ENCODE data around the gene HOXD13.

Gene HOXD13

GRCh38 chr2:176112375-176113302 is 20.1 kb downstream of the HOXD13 start:
- DNase-seq (ENCODE audit: low read depth): no peak
- TF ChIP-seq CTCF (IDR thresholded peaks at IDR 0.05; ENCODE audit: control insufficient read depth, insufficient read depth, low read depth, low read length, missing control alignments): no peak
- no peak overlapping the region for H3K4me3 ChIP-seq (ENCODE audit: control insufficient read depth, low read depth, low read length)

- no peak for DNase-seq (ENCODE audit: low read depth)
- H3K4me3 ChIP-seq (ENCODE audit: control insufficient read depth, low read depth, low read length): no peak overlapping the region
- no peak for TF ChIP-seq CTCF (IDR thresholded peaks at IDR 0.05; ENCODE audit: control insufficient read depth, insufficient read depth, low read depth, low read length, missing control alignments)
Observed at GRCh38 chr2:176114120-176114929, 21.8 kb downstream of the HOXD13 start.

- no peak for TF ChIP-seq CTCF (IDR thresholded peaks at IDR 0.05; ENCODE audit: control insufficient read depth, insufficient read depth, low read depth, low read length, missing control alignments)
- no peak for DNase-seq (ENCODE audit: low read depth)
- H3K4me3 ChIP-seq (ENCODE audit: control insufficient read depth, low read depth, low read length): no peak overlapping the region
Observed at GRCh38 chr2:176114930-176115625, 22.6 kb downstream of the HOXD13 start.

- no peak for TF ChIP-seq CTCF (IDR thresholded peaks at IDR 0.05; ENCODE audit: control insufficient read depth, insufficient read depth, low read depth, low read length, missing control alignments)
- H3K4me3 ChIP-seq (ENCODE audit: control insufficient read depth, low read depth, low read length): no peak within 1 kb of the TSS
- no peak for DNase-seq (ENCODE audit: low read depth)
Observed at GRCh38 chr2:176115883-176116813, 23.6 kb downstream of the HOXD13 start, which contains the start of gene HOXD10. Gene HOXD10, plus strand, starts transcription at chr2:176116778. Its CDS starts 56 bp downstream, at chr2:176116834.

- DNase-seq (ENCODE audit: low read depth): no peak
- H3K4me3 ChIP-seq (ENCODE audit: control insufficient read depth, low read depth, low read length): no peak overlapping the region
- TF ChIP-seq CTCF (IDR thresholded peaks at IDR 0.05; ENCODE audit: control insufficient read depth, insufficient read depth, low read depth, low read length, missing control alignments): no peak
Observed at GRCh38 chr2:176117162-176117822, 24.8 kb downstream of the HOXD13 start.

All from AG09309 (cell line).